ENCODE measurements around the gene MAN1C1.
"Not testable (repeated sequence)": the region's sequence is repeated elsewhere in the genome, so short reads cannot be mapped to it uniquely, and the experiment has no call there.

Gene MAN1C1

GRCh38 chr1:25581764-25582163, 34.8 kb upstream of the MAN1C1 start:
- no peak for DNase-seq (ENCODE audit: extremely low spot score, insufficient read length, low read depth)
- FAIRE-seq: no peak

- no peak for FAIRE-seq
Measured at GRCh38 chr1:25583519-25584370, 32.8 kb upstream of the MAN1C1 start.

GRCh38 chr1:25586181-25586588, 30.4 kb upstream of the MAN1C1 start:
- DNase-seq (ENCODE audit: extremely low spot score, insufficient read length, low read depth) (no peak), FAIRE-seq (no peak)

More at GRCh38 chr1:25583519-25584370, 32.8 kb upstream of the MAN1C1 start:
- no peak for DNase-seq (ENCODE audit: extremely low spot score, insufficient read length, low read depth)

- DNase-seq (ENCODE audit: extremely low spot score, insufficient read length, low read depth): no peak
- peak; percentile 42 for FAIRE-seq
Measured at GRCh38 chr1:25587290-25587689, 29.3 kb upstream of the MAN1C1 start.

GRCh38 chr1:25588224-25588623, 28.4 kb upstream of the MAN1C1 start:
- not testable (repeated sequence) for DNase-seq (ENCODE audit: extremely low spot score, insufficient read length, low read depth); FAIRE-seq

- not testable (repeated sequence) for DNase-seq (ENCODE audit: extremely low spot score, insufficient read length, low read depth); FAIRE-seq
Measured at GRCh38 chr1:25588786-25589185, 27.8 kb upstream of the MAN1C1 start.

GRCh38 chr1:25590096-25590824, 26.3 kb upstream of the MAN1C1 start:
- no peak for FAIRE-seq
- DNase-seq (ENCODE audit: extremely low spot score, insufficient read length, low read depth): no peak

GRCh38 chr1:25593861-25594260, 22.7 kb upstream of the MAN1C1 start:
- FAIRE-seq (no peak), DNase-seq (ENCODE audit: extremely low spot score, insufficient read length, low read depth) (no peak)

GRCh38 chr1:25594971-25595370, 21.6 kb upstream of the MAN1C1 start:
- DNase-seq (ENCODE audit: extremely low spot score, insufficient read length, low read depth): no peak
- FAIRE-seq: no peak

- DNase-seq (ENCODE audit: extremely low spot score, insufficient read length, low read depth); FAIRE-seq: not testable (repeated sequence)
Measured at GRCh38 chr1:25596641-25597040, 19.9 kb upstream of the MAN1C1 start.

GRCh38 chr1:25598879-25599278, 17.7 kb upstream of the MAN1C1 start:
- DNase-seq (ENCODE audit: extremely low spot score, insufficient read length, low read depth) (no peak), FAIRE-seq (no peak)

GRCh38 chr1:25599969-25600610, 16.5 kb upstream of the MAN1C1 start:
- FAIRE-seq (peak; percentile 70), DNase-seq (ENCODE audit: extremely low spot score, insufficient read length, low read depth) (no peak)

GRCh38 chr1:25600971-25601699, 15.5 kb upstream of the MAN1C1 start:
- not testable (repeated sequence) for DNase-seq (ENCODE audit: extremely low spot score, insufficient read length, low read depth); FAIRE-seq

- not testable (repeated sequence) for FAIRE-seq; DNase-seq (ENCODE audit: extremely low spot score, insufficient read length, low read depth)
Measured at GRCh38 chr1:25603779-25604538, 12.6 kb upstream of the MAN1C1 start.

GRCh38 chr1:25607123-25607522, 9.5 kb upstream of the MAN1C1 start:
- FAIRE-seq (no peak), DNase-seq (ENCODE audit: extremely low spot score, insufficient read length, low read depth) (no peak)

GRCh38 chr1:25608488-25609178, 8.0 kb upstream of the MAN1C1 start:
- FAIRE-seq (peak; percentile 81), DNase-seq (ENCODE audit: extremely low spot score, insufficient read length, low read depth) (peak; percentile 68)

- DNase-seq (ENCODE audit: extremely low spot score, insufficient read length, low read depth): no peak
- no peak for FAIRE-seq
Measured at GRCh38 chr1:25609921-25610320, 6.7 kb upstream of the MAN1C1 start.

GRCh38 chr1:25610822-25611630, 5.6 kb upstream of the MAN1C1 start:
- FAIRE-seq (peak; percentile 45), DNase-seq (ENCODE audit: extremely low spot score, insufficient read length, low read depth) (no peak)

Data from GM18507 (cell line).